ENCODE measurements around the gene SIL1.
"Not testable (repeated sequence)": the region's sequence is repeated elsewhere in the genome, so short reads cannot be mapped to it uniquely, and the experiment has no call there.

Gene SIL1

DNA sequence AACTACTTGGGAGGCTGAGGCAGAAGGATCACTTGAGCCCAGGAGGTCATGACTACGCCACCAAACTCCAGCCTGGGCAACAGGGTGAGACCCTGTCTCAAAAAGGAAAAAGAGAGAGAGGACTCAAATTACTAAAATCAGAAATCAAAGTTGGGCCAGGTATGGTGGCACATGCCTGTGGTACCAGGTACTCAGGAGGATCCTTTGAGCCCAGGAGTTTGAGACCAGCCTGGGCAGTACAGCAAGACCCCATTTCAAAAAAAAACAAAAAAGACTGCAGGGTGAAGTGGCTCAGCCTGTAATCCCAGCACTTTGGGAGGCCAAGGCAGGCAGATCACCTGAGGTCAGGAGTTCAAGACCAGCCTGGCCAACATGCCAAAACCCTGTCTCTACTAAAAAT, 23.8 kb downstream of the SIL1 start:
- DNase-seq = not testable (repeated sequence)

DNA sequence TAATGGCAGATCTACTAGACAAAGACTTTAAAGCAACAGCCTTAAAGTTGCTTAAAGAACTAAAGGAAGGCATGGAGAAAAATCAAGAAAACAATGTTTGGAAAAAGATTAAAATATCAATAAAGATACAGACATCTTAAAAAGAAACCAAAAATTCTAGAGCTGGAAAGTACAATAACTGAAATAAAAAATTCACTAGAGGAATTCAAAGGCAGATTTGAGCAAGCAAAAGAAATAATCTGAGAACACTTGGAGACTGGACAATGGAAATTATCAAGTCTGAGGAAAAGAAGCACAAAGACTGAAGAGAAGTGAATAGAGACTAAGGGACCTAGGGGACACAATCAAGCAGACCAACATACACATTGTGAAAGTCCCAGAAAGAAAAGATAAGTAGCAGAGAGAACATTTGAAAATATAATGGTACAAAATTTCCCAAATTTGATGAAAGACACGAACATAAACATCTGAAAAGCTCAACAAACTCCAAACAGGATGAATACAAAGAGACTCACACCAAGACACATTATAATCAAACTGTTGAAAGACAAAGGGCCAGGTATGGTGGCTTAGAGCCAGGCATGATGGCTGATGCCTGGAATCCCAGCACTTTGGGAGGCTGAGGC, 26.3 kb downstream of the SIL1 start:
- no peak for DNase-seq

DNA sequence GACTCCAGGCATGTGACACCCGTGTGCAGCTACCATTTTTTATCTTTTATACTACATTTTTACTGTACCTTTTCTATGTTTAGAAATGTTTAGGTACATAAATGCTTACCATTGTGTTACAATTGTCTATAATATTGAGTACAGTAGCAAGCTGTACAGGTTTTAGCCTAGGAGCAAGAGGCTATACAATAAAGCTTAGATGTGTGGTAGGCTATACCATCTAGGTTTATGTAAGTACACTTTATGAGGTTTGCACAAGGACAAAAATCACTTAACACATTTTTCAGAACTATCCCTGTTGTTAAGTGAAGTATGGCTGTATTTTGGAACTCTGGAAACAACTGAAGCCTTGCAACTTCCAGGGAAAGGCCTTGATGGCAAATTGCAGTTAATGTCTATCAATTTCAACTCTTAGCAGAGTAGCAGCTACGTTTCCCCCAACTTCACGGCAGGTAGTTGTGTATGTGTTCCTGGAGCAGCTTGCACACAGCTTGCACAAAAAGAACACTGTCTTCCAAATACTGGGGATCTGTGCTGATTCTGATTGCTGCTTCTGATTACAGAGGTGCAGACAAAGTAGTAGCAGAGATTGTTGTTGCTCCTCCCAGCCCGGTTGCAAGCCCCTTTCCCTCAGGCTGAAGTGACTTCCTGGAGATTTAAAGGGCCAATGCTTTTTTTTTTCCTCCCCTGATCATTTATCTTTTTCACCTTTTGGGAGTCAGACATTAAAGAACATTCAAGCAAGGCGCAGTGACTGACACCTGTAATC, 30.0 kb downstream of the SIL1 start:
- DNase-seq = no peak

DNA sequence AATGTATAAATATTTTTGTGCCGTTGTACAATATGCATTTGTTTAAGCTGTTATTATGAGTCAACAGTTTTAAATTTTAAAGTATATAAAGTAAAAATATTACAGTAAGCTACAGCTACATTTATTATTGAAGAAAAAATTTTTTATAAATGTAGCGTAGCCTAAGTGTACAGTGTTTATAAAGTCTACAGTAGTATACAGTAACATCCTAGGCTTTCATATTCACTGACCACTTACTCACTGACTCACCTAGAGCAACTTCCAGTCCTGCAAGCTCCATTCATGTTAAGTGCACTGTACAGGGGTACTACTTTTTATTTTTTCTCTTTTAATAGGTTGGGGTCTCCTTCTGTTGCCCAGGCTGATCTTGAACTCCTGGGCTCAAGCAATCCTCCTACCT, 30.6 kb downstream of the SIL1 start:
- no peak for DNase-seq

DNA sequence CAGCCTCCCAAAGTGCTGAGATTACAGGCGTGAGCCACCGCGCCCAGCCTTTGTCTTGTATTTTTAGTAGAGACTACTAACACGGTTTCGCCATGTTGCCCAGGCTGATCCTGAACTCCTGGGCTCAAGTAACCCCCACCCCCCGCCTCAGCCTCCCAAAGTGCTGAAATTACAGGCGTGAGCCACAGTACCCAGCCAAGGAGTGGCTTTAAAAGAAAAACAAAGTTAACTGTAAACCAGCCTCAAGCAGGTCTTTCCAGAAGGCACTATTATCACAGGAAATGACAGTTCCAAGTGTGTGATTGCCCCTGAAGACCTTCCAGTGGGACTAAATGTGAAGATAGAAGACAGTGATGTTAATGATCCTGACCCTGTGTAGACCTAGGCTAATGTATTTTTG, 31.1 kb downstream of the SIL1 start:
- no peak for DNase-seq

DNA sequence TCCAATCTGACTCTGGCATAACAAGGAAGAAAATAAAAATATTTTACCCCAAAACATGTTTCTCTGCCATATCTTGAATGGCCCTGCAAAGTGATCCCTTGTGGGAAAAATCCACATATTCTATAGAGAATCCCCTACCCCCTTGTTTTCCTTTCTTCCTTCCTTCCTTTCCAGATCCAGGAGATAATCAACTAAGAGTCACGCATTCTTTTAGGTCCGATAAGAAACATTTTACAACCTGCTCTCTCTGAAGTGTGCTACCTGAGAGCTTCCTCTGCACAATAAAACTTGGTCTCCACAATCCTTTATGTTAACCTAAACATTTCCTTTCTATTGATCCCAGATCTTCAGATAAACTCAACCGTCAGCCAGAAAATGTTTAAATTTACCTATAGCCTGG, 33.3 kb downstream of the SIL1 start:
- not testable (repeated sequence) for DNase-seq

DNA sequence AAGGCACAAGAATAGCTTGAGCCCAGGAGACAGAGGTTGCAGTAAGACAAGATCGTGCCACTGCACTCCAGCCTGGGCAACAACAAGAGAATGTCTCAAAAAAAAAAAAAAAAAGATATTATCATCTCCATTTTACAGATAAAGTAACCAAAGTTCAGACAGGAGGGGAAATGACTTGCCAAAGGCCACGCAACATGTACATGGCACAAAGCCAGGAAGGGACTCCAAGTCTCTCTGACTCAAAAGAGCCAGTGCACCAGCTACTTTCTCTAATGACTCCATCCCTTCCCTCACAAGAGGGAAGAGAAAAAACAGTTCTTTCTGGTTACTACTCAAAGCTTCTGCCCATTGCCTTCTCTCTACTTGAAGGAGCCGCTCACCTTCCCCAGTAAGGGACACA, 34.1 kb downstream of the SIL1 start:
- peak; percentile 83 for DNase-seq

DNA sequence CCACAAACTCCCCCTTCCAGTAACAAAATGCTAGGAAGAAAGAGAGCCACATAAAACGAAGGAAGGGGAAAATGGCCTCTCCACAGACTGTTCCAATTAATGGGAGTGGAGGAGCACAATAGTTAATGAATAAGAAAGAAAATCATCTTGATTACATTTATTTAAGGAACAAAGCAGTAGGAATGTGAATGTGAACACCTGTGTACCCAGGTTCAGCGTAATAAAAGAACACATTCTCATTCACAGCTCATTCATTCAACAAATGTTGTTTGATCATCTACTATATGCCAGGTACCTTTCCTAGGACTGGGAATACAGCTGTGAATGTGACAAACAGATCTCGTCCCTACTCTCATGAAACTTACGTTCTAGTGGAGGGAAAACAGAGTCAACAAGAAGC, 35.7 kb downstream of the SIL1 start:
- no peak for DNase-seq

DNA sequence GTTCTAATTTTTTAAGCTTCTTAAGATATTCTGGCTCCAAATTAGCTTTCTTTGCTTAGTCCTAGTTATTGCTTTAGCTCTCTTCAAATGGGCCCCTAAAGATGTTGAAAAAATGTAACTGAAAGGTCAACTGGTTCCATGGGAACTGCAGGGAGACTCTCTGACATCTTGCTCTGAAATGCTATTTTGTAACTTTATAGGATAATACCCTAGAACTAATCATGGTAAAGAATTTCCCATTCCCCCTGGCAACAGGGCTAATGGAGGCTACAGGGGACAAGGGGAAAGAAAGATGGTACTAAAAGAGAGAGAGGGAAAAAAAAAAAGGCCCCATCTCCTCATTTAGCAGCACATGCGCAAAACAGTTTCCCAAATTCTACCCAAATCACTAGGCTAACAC, 39.4 kb downstream of the SIL1 start:
- DNase-seq = no peak

DNA sequence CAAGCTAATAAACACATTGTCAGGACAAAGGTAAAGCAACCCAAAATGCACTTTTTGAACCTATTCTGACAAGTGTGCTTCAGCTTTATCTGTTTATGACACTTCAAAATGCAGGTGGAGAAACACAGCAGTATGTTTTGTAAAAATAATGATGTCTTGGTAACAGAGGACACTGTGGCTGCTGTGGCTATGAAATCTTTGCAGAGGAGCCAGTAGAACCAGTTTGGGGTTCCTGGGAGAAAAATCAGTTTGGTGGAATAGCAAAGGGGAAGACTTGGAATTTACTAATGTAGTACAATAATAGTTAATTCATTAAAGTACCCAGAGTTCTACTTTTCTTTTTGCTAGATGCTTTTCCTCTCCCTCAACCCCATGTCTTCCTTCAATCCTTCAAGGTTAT, 40.6 kb downstream of the SIL1 start:
- no peak for DNase-seq

DNA sequence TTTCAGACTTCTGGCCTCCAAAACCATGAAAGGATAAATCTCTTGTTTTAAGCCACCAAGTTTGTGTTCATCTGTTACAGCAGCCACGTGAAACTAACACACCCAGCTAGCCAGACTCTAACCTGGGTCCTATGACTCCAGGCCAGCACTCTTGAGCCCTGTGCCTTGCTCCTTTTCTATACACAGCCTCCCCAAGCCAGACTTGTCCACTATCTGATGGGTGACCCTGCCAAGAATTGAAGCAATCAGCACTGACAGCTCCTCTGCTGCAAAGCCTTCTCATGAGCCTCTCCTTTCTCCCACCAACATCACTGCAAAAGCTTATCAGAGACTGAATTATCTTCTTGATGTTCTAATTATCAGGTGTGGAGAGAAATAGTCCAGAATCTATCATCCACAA, 41.4 kb downstream of the SIL1 start:
- DNase-seq = no peak

DNA sequence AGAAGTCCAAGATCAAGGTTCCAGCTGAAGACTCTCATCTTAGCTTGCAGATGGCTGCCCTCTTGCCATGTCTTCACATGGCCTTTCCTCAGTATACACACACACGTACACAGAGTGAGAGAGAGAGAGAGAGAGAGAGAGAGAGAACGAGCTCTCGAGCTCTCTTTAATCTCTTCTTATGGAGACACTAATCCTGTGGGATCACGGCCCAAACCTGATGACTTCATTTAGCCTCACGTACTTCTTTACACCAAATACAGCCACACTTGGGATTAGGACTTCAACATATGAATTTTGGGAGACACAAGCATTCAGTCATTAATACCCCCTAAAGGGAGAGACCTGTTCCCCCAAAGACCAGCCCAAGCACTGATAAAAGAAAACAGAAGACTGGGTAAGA, 42.8 kb downstream of the SIL1 start:
- no peak for DNase-seq

DNA sequence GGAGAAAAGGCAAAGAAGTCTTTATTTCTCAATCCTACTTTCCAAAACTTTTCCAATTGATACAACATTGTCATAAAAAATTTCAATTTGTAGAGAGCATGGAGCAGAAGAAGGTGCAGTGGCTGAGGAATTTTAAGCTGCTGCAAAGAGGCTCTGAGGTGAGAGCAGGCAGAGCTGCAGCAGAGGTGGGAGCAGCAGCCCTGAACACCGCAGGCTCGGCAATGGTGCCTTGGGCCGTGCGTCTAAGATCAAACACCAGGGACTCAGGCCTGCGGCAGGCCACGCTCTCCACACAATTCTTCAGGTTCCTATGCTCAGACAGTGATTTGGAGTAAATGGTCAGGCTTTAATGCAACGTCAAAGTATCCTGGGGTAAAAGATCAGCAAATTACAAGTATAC, 46.3 kb downstream of the SIL1 start:
- no peak for DNase-seq

DNA sequence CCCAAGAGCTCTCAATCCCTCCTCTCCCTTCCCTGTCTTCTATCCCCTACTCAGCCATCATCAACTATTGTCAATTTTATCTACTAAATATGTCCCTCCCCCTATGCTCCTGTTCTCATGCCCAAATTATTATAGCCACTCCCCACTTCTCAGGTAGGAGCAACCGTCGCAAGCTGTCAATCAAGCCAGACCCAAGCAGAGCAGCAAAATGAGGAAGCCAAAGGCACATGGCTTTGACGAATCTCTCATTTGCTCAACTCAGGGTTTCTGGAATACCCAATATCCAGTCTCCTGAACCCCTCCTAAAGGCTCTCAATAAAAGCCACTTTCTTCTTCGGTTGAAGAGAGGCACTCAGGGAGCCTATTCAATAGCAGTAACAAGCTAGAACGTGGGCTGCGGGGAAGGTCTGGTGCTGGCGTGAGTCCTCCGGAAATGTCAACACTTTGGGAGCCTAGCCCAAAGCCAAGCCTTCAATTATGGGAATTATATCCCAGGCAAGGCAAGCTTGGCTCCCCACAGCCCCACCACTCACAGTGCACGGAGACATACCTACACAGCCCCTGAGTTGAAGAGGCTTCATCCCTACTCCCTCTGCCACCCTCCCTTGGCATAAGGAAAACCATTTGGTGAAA, 47.7 kb downstream of the SIL1 start:
- peak; percentile 50 for DNase-seq

DNA sequence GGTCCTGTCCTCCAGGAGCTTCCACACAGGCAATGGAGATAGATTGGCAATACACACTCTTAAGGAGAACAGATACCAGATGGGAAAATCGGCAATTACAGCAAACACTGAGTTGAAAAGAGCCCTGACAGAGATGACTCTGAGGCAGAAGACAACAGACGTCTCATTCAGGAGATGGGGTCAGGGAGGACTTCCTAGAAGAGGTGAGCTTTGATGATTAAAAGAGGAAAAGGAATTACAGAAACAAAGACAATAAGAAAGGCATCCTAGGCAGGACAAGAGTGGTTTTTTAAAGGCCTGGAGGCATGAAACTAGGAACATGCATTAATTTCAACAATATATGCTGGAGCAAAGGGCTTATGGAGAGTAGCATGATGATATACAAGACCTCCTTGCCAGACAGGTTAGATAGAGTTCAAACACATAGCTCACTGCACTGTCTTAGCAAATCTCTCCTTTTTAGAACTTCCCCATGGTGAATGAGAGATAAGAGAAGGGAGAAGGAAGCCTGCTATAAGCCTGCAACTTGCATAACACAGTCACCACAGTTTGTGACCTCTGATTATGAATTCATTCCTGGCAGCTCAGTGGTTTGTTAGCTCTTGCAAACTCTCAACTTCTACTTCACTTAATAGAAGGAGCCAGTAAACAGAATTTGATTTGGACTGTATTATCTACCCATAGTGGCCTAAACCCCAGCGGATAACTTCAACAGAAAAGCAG, 48.5 kb downstream of the SIL1 start:
- peak; percentile 70 for DNase-seq

DNA sequence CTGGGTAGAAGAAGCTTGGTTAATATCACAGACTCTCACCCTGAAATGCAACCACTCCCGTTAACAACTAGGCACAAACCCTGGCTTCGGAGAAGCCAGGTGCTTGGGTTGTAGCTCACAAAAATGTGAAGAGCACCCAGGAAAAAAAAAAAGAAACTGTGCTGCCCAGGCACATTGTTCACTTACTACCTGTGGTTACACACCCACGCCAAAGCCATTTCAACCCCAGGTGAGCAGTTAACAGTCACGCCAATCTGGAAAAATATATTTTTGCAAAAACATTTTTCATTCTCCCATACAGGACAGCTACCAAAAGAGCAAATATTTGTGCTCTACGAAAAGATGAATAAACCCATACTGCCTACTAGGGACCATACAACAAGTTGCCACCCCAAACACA, 49.2 kb downstream of the SIL1 start:
- no peak for DNase-seq

DNA sequence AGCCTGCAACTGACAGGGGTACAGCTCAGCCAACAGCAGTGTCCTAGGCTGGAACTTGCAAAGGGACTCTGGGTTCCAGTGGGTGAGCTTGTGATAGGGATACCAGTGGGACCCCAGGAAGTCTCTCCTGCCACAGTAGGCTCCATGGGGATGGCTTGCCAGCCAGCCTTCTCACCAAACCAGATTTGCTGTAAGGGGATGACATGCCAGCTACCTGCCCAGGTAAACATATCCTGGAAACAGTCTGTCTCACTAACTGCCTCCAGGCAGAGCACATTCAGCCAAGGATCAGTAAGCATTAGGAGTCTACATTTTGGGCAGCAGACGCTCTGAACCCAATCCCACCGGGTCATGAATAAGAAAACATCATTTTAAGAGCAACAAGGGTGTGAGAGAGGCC, 49.9 kb downstream of the SIL1 start:
- no peak for DNase-seq

DNA sequence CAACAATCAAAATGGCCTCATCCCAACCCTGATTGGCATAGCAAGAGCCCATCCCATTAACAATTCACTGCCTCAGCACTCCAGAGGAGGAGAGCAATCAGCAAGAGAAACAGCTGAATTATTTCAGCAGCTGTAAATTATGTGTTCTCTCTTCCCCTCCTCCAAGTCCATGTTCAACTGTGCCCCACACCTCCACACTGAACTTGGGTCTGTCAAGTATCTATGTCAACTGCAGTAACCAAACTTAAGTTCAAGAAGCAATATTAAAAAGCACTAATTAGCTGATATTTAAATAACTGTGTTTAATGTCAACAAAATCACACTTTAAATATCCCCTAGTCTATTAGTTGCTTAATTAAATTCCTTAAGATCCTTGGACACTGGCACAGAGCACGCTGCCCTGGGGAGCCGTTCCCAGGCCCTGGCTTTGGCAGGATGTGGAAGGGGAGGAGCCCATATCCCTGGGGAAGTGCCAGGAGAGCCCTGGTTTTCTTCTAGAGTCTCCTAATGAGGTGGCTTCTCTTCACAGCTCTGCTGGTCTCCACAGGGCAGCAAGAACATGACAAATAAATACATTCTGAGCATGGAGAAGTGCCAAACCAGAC, 50.6 kb downstream of the SIL1 start:
- no peak for DNase-seq

DNA sequence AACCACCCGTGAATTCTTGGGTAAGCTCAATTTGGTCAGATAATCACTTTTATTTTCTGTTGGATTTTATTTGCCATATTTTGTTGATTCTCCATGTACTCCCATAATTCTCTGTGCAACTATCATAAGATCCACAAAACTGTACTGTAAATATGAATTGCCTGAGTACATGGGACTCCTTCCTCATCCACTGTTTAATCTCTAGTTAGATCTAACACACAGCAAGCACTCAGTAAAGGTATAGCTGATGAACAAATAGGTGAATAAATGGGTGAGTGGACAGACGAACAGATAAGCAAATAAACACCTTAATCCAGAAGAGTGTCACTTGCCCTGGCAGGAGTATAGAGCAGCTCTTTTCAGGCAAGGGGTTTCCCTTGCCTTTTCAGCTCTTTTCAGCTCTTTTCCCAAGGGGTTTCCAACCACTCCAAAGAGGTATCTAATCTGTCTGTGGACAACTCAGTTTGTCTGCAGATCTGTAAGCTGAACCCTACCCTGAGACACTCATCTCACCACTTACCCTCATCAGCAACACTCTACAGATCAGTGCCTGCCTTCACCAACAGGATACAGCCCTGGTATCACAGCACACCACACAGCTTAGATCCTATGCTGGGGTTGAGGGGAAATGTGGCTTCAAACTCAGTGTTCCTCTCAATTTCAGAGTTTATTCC, 51.2 kb downstream of the SIL1 start:
- DNase-seq = no peak

DNA sequence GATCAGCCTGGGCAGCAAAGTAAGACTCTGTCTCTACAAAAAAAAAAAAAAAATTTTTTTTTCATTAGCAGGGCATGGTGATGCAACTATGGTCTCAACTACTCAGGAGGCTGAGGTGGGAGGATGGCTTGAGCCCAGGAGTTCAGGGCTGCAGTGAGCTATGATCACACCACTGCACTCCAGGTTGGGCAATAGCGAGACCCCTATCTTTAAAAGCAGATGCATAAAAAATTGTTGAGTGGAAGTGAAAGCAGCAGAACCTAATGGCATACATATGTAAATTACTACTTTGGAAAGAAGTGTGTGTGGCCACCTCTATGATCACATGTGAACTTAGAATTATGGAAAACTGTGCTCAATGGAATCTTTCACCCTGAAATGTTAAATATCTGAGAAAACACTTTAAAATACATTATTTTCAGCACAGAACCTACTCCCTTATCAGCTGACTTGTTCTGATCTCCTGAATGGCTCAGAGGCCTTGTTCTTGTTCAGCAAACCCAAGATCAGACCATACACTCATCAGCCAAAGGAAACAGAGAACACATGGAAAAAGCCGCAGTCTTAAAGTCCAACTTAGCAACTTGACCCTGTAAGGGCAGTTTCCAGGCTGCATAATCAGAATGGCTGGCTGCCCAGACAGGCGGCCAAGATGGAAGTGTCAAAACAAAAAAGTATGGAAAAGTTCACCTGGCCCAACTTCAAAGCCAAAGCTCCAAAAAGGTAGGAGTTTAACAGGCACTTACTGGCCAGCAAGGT, 56.5 kb downstream of the SIL1 start:
- DNase-seq = no peak

DNA sequence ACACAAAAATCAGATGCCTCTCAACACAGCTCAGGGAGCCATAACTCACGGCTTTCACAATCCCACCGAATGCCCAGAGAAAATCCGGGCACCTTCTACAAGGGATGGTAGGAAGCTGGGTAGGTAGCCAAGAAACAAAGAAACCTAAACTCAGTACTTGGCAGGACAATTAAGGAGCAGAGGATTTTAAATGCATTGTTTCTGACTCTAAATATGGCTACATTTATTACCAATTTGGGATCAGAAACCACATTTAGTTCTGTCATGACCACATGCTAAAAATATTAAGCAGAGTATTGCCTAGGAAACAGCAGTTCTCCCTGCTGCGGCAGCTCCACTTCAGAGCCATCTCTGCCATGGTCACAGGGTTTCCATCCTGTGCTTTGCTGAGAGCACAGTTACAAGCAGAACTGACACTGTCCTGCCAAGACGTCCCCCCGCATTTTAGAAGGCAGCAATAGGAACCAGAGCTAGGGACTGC, 57.5 kb downstream of the SIL1 start:
- peak; percentile 53 for DNase-seq

DNA sequence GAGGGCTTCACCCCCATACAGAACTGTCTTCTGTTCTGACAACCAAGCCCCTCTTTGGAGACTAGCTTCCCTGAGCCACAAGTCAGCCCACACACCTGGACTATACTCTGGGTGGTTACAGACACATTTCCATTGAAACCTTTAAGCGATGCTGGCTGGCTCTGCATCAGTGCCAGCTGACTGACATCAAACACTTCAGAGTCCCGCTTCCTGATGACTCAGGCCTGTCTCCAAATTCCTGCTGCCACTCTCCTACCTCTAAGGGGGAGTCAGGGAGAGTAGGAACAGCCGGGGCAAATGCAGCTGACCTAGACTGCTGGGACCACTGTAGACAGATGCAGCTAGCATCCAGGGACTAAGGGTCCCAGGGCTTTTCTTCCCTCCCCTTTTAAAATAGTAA, 59.4 kb downstream of the SIL1 start:
- DNase-seq = no peak
